PC-9 (cell line): Measurements from ENCODE around the gene ZNF581. TPM values are rescaled to one million over a fixed set of nuclear protein-coding genes. Genes with fewer than 3 reads are reported as not detected.

Source experiments
- BruUV-seq: library from RNA; stranded (reverse); fragments of 400-500 nt; replicated peaks from 2 replicates; lab custom pipeline; 2021; lab: Mats Ljungman, UMichigan
- CTCF ChIA-PET: fragments of 300-600 bp; sonication (Branson Sonifier 250); formaldehyde crosslinking; loops from one replicate; lab custom pipeline; 2022; ENCODE audit warnings: antibody characterized with exemption; lab: Charles Lee
- POLR2A ChIA-PET: fragments of 300-600 bp; sonication (Branson Sonifier 250); formaldehyde crosslinking; loops from one replicate; lab custom pipeline; 2022; ENCODE audit warnings: antibody characterized with exemption; ENCODE audit not compliant: unreplicated experiment; lab: Charles Lee
- DNase-seq, 2 experiments: peaks; one replicate each; pipeline versions ENCODE4 v3.0.0 to v3.0.0-alpha.2; 2015 to 2022; ENCODE audit warnings: mixed read lengths in 1 of 2
- H2AFZ ChIP-seq: fragments of 200-600 bp; sonication (generic); 2 replicates; pipeline ENCODE4 v1.8.1; 2017; ENCODE audit warnings: antibody characterized with exemption
- H3F3A ChIP-seq: fragments of 200-600 bp; sonication (generic); 2 replicates; pipeline ENCODE4 v1.8.1; 2017; ENCODE audit warnings: antibody characterized with exemption, mild to moderate bottlenecking, low read depth; ENCODE audit not compliant: insufficient read depth
- H3K27ac ChIP-seq: fragments of 200-600 bp; sonication (generic); 2 replicates; pipeline ENCODE4 v1.6.1; 2016; ENCODE audit warnings: mixed run types
- H3K27me3 ChIP-seq: fragments of 200-600 bp; sonication (generic); 2 replicates; pipeline ENCODE4 v1.6.1; 2016; ENCODE audit warnings: low read depth, mixed run types; ENCODE audit not compliant: insufficient read depth
- H3K36me3 ChIP-seq: fragments of 200-600 bp; sonication (generic); 2 replicates; pipeline ENCODE4 v1.6.1; 2016; ENCODE audit warnings: low read depth, mixed run types
- H3K4me1 ChIP-seq: fragments of 200-600 bp; sonication (generic); replicated peaks from 2 replicates; pipeline ENCODE4 v1.6.1; 2016; ENCODE audit warnings: mixed run types; ENCODE audit not compliant: insufficient read depth
- H3K4me2 ChIP-seq: fragments of 200-600 bp; sonication (generic); 2 replicates; pipeline ENCODE4 v1.6.1; 2017; ENCODE audit warnings: mixed run types
- H3K4me3 ChIP-seq: fragments of 200-600 bp; sonication (generic); 2 replicates; pipeline ENCODE4 v1.6.1; 2016; ENCODE audit warnings: mixed run types
- H3K79me2 ChIP-seq: fragments of 200-600 bp; sonication (generic); 2 replicates; pipeline ENCODE4 v1.6.1; 2017; ENCODE audit warnings: low read depth, mixed run types
- H3K9me2 ChIP-seq: fragments of 200-600 bp; sonication (generic); 2 replicates; pipeline ENCODE4 v1.8.1; 2017; ENCODE audit warnings: mild to moderate bottlenecking; ENCODE audit not compliant: insufficient read depth
- H3K9me3 ChIP-seq: fragments of 200-600 bp; sonication (generic); 2 replicates; pipeline ENCODE4 v1.8.1; 2016; ENCODE audit warnings: low read depth; ENCODE audit not compliant: insufficient read depth
- H4K20me1 ChIP-seq: fragments of 200-600 bp; sonication (generic); 2 replicates; pipeline ENCODE4 v1.8.1; 2017; ENCODE audit not compliant: insufficient read depth
- EZH2 ChIP-seq: fragments of 200-600 bp; sonication (generic); IDR thresholded peaks from 2 replicates; pipeline ENCODE4 v1.8.0; 2017; ENCODE audit warnings: antibody characterized with exemption, low read depth
- intact Hi-C: fragments of 100-400 bp; cut with micrococcal nuclease; formaldehyde crosslinking; loops from one replicate; pipeline ENCODE4 v1.10.0; 2022; ENCODE audit not compliant: unreplicated experiment
- total RNA-seq: library from RNA; stranded (reverse); gene quantifications from 2 replicates; pipeline ENCODE4 v1.2.3, GENCODE V29; 2021
- TF ChIP-seq, protein P1 (sequence below): fragments of 200-600 bp; sonication (generic); conservative IDR thresholded peaks from 2 replicates; pipeline ENCODE4 v1.6.1; 2017; ENCODE audit warnings: mixed run types, antibody characterized with exemption, mild to moderate bottlenecking, moderate library complexity

The ZNF581 gene
- total RNA-seq, 1 experiment from 2014 or later = 53.5 TPM

DNA sequence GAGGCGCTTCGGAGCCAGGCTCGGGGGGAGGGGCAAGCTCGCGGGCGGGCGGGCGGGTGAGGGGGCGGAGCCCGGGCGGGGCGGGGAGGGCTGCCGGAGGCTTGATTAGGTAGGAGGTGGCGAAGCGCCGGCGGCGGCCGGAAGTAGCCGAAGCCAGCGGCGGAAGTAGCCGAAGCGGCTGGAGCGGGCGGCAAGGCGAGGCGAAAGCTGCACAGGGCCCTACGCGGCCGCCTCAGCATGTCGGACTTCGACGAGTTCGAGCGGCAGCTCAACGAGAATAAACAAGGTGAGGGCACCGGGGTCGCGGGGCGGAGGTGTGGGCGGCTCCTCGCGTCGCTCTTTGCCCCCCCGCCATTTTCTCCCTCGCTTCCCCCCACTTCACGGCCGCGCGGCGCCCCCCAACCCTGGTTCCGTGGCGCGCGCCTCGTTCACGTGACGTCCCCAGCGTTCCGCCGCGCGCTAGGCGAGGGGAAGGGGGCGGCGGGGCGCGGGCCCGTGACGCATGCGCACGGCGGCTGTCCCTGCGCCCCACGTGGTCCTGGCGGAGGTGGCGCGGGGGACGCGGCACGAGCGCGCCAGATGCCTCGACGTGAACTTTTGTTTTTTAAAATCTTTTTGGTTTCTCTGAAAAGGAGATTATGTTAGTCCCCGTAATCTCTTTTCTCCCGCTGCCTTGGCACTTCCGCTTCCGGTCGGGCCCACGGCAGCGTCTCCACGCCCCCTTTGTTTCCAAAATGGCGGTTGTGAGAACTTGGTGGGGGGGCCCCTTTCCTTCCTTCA lies 11.6 kb downstream of the ZNF581 start, which contains the start of gene U2AF2:
Gene U2AF2 (plus strand): TSS at position 168 of the 780 bp plus-strand sequence. CDS start 70 bp downstream, at position 238.
- no TSS peak for BruUV-seq
- ChIA-PET CTCF (interaction anchor here (0.5 to 1.3 kb wide), 4 partner anchors 13 to 940 kb away, joined by 4 to 8 read pairs (median 6); partner anchors contain the start of gene ZNF71), POLR2A (interaction anchor here (0.6 to 1.4 kb wide), 16 partner anchors 12 to 1206 kb away, joined by 3 to 13 read pairs (median 4); partner anchors contain the start of genes CDC42EP5, FIZ1, LENG9 and UBE2S)
- DNase-seq = peak; percentile 71 to 97
- peak within 1 kb of the TSS; percentile 93 for H3K4me3 ChIP-seq
- no peaks in the 10 kb centered on the region for H3K9me2 ChIP-seq
- H3K4me1 ChIP-seq = peaks cover 25% of the 10 kb centered on the region
- TF ChIP-seq EZH2 = no peak
- TF ChIP-seq, protein P1, sequence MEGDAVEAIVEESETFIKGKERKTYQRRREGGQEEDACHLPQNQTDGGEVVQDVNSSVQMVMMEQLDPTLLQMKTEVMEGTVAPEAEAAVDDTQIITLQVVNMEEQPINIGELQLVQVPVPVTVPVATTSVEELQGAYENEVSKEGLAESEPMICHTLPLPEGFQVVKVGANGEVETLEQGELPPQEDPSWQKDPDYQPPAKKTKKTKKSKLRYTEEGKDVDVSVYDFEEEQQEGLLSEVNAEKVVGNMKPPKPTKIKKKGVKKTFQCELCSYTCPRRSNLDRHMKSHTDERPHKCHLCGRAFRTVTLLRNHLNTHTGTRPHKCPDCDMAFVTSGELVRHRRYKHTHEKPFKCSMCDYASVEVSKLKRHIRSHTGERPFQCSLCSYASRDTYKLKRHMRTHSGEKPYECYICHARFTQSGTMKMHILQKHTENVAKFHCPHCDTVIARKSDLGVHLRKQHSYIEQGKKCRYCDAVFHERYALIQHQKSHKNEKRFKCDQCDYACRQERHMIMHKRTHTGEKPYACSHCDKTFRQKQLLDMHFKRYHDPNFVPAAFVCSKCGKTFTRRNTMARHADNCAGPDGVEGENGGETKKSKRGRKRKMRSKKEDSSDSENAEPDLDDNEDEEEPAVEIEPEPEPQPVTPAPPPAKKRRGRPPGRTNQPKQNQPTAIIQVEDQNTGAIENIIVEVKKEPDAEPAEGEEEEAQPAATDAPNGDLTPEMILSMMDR = 0 out of 2 replicates have a peak, but pooled peaks have one; percentile 4
- peaks cover 26% of the 10 kb centered on the region for H3K36me3 ChIP-seq
- peak within 1 kb of the TSS; percentile 90 for H2AFZ ChIP-seq
- peaks cover 10% of the 10 kb centered on the region; the same call in 1 of the 2 replicates for H3F3A ChIP-seq
- H3K79me2 ChIP-seq = peaks cover 52% of the 10 kb centered on the region
- no peaks in the 10 kb centered on the region for H3K9me3 ChIP-seq
- peak within 1 kb of the TSS; percentile 99 for H3K4me2 ChIP-seq
- H3K27ac ChIP-seq = peak within 1 kb of the TSS; percentile 95
- peaks cover 46% of the 10 kb centered on the region for H4K20me1 ChIP-seq
- no peaks in the 10 kb centered on the region for H3K27me3 ChIP-seq
- intact Hi-C loops = loop anchor here (1.0 to 5.0 kb wide), 3 partner anchors 12 to 487 kb away; partner anchors contain the start of genes ZNF444 and ZNF581

DNA sequence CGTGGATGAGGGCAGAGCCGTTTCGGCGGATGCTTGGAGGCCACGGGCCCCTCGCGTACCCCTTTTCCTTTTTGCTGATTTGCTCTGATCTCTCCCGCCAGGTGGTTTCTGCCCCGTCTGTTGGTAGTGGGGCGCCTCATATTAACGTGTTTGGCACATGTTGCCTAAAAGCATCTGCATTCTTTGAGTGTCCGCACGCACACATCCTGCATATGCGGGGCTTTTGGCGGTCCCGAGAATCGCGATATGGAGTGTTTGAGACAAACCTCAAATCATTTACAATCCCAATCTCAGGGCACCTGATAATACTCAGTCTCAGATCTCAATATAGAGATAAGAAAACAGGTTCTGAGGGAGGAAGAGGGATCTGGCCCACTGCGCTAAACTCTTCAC lies 12.2 kb downstream of the ZNF581 start:
- POLR2A ChIA-PET = no interaction called here

DNA sequence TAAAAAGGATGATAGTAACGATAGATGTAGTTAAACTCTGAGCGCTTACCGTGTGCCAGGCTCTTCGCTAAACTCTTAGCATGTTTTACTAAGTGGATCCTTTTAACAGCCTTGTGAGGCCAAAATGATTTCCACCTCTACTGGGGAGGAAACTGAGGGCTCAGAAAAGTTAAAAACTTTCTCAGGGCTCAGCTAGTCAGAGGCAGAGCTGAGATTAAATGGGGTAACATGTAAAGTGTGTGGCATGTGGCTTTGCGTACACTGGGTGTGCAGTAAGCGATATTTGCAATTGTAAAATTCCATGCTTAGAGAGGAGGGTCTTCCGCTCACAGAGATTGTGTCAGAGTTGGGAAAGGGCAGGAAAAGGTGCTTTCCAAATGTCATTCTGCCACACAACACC lies 13.1 kb downstream of the ZNF581 start:
- POLR2A ChIA-PET = no interaction called here
- intact Hi-C loops = no loop called here

More for the DNA sequence above, 12.2 kb downstream of the ZNF581 start:
- intact Hi-C loops = loop anchor here (2.0 kb wide), 1 partner anchor 21 kb away; no protein-coding TSS in a partner anchor
- H3K4me2 ChIP-seq = peak overlapping the region; percentile 99
- H3K4me3 ChIP-seq = peak overlapping the region; percentile 93
- no peaks in the 10 kb centered on the region for H3K9me3 ChIP-seq
- no peak for TF ChIP-seq EZH2
- TF ChIP-seq, protein P1 = no peak
- H2AFZ ChIP-seq = peak overlapping the region; percentile 56; the same call in 1 of the 2 replicates
- peaks cover 58% of the 10 kb centered on the region for H3K79me2 ChIP-seq
- peaks cover 26% of the 10 kb centered on the region for H3K36me3 ChIP-seq
- H3K9me2 ChIP-seq = no peaks in the 10 kb centered on the region
- no peaks in the 10 kb centered on the region for H3K27me3 ChIP-seq
- H3K4me1 ChIP-seq = peaks cover 25% of the 10 kb centered on the region
- peaks cover 52% of the 10 kb centered on the region for H4K20me1 ChIP-seq
- H3F3A ChIP-seq = peaks cover 10% of the 10 kb centered on the region; the same call in 1 of the 2 replicates
- CTCF ChIA-PET = no interaction called here
- no peak for DNase-seq
- TSS peak; percentile 43 for BruUV-seq
- H3K27ac ChIP-seq = peak overlapping the region; percentile 95

More for the DNA sequence above, 13.1 kb downstream of the ZNF581 start:
- CTCF ChIA-PET = no interaction called here
- Histone ChIP-seq H3K9me3 (no peaks in the 10 kb centered on the region), H4K20me1 (peaks cover 61% of the 10 kb centered on the region), H3K27ac (0 out of 2 replicates have a peak overlapping the region, but pooled peaks have one; percentile 95), H3K9me2 (no peaks in the 10 kb centered on the region), H3K36me3 (peaks cover 28% of the 10 kb centered on the region), H3K4me1 (peaks cover 25% of the 10 kb centered on the region), H3K4me2 (peak overlapping the region; percentile 99), H3F3A (peaks cover 12% of the 10 kb centered on the region; the same call in 1 of the 2 replicates), H3K27me3 (no peaks in the 10 kb centered on the region), H3K79me2 (peaks cover 67% of the 10 kb centered on the region), H3K4me3 (peak overlapping the region; percentile 93), H2AFZ (no peak overlapping the region)
- TF ChIP-seq, protein P1 = no peak
- TF ChIP-seq EZH2 = no peak
- no TSS peak for BruUV-seq
- DNase-seq = no peak
